NCI-H510A (cell line): ENCODE results near the gene INMT.
A peak's percentile ranks its signal among the peaks of the same experiment; 100 is the strongest.

Experiments
- DNase-seq: peaks from one replicate; lab custom pipeline; 2025; lab: John Stamatoyannopoulos, UW

The INMT gene

GRCh38 chr7:30752979-30753378 is 1.0 kb downstream of the INMT start:
- no peak for DNase-seq

GRCh38 chr7:30754315-30754877 is 2.5 kb downstream of the INMT start:
- DNase-seq = no peak

GRCh38 chr7:30755384-30756154 is 3.6 kb downstream of the INMT start:
- DNase-seq = no peak

- DNase-seq = no peak
These were observed 5.4 kb downstream of the INMT start for GRCh38 chr7:30757342-30757692.

GRCh38 chr7:30760514-30761213 is 8.7 kb downstream of the INMT start:
- no peak for DNase-seq

- no peak for DNase-seq
These were observed 9.6 kb downstream of the INMT start for GRCh38 chr7:30761214-30762156.

- DNase-seq = no peak
These were observed 12.4 kb downstream of the INMT start for GRCh38 chr7:30764030-30764975.

GRCh38 chr7:30765408-30765807 is 13.5 kb downstream of the INMT start:
- DNase-seq = no peak

- no peak for DNase-seq
These were observed 18.9 kb downstream of the INMT start for GRCh38 chr7:30770845-30771173.

- peak; percentile 68 for DNase-seq
These were observed 19.4 kb downstream of the INMT start, which contains the start of gene MINDY4 for GRCh38 chr7:30771174-30771879. MINDY4 (plus strand) TSS chr7:30771417; CDS start chr7:30771494, 77 bp downstream.

- no peak for DNase-seq
These were observed 20.0 kb downstream of the INMT start for GRCh38 chr7:30771880-30772425.

- DNase-seq = no peak
These were observed 21.0 kb downstream of the INMT start for GRCh38 chr7:30772984-30773383.

- DNase-seq = no peak
These were observed 24.1 kb downstream of the INMT start for GRCh38 chr7:30775992-30776391.

GRCh38 chr7:30776971-30777370 is 25.0 kb downstream of the INMT start:
- no peak for DNase-seq

GRCh38 chr7:30778255-30779025 is 26.5 kb downstream of the INMT start:
- no peak for DNase-seq

GRCh38 chr7:30779574-30779973 is 27.6 kb downstream of the INMT start:
- no peak for DNase-seq

- no peak for DNase-seq
These were observed 29.0 kb downstream of the INMT start for GRCh38 chr7:30780941-30781340.

- no peak for DNase-seq
These were observed 30.8 kb downstream of the INMT start for GRCh38 chr7:30782690-30783089.

GRCh38 chr7:30785786-30786185 is 33.9 kb downstream of the INMT start:
- no peak for DNase-seq
